Right renal cortex interstitium (tissue), 3 donors: Measurements from ENCODE around the gene CHI3L2. TPM values are rescaled to one million over a fixed set of nuclear protein-coding genes. Genes with fewer than 3 reads are reported as not detected.

ENCODE experiments used
- DNase-seq, 3 donors: peaks; one replicate each; pipeline ENCODE4 v3.0.0-alpha.2; 2013; ENCODE audit warnings: low read depth in 3 of 3, low spot score in 2 of 3
- polyA plus RNA-seq, 3 donors: library from polyadenylated mRNA; unstranded; fragments of 120-200 nt; gene quantifications; one replicate each; pipeline ENCODE4 v1.2.1, GENCODE V29; 2013; ENCODE audit not compliant: insufficient read length in 3 of 3

The CHI3L2 gene
- polyA plus RNA-seq, 3 donors, result 0.24 to 0.33 (median 0.26) TPM

- DNase-seq, result no peak
Measured at GRCh38 chr1:111218701-111219556, 8.6 kb upstream of the CHI3L2 start.

- no peak for DNase-seq
Measured at GRCh38 chr1:111219557-111220286, 7.8 kb upstream of the CHI3L2 start.

- no peak for DNase-seq
Measured at GRCh38 chr1:111220302-111220890, 7.1 kb upstream of the CHI3L2 start.

GRCh38 chr1:111221276-111221632 is 6.3 kb upstream of the CHI3L2 start:
- DNase-seq, result no peak

GRCh38 chr1:111221633-111222291 is 5.8 kb upstream of the CHI3L2 start:
- no peak for DNase-seq

GRCh38 chr1:111222308-111223125 is 5.0 kb upstream of the CHI3L2 start:
- DNase-seq, result no peak

- no peak for DNase-seq
Measured at GRCh38 chr1:111223126-111223685, 4.3 kb upstream of the CHI3L2 start.

GRCh38 chr1:111225091-111225490 is 2.4 kb upstream of the CHI3L2 start:
- no peak for DNase-seq

- DNase-seq, result no peak
Measured at GRCh38 chr1:111225717-111226400, 1.7 kb upstream of the CHI3L2 start.

- DNase-seq, result no peak
Measured at GRCh38 chr1:111227851-111228747, 586 bp downstream of the CHI3L2 start.

- DNase-seq, result no peak
Measured at GRCh38 chr1:111228748-111229126, 1.2 kb downstream of the CHI3L2 start.

GRCh38 chr1:111232134-111232533 is 4.6 kb downstream of the CHI3L2 start:
- no peak for DNase-seq

GRCh38 chr1:111234258-111234657 is 6.7 kb downstream of the CHI3L2 start:
- no peak for DNase-seq

- DNase-seq, result no peak
Measured at GRCh38 chr1:111234866-111235265, 7.4 kb downstream of the CHI3L2 start.

GRCh38 chr1:111236379-111236778 is 8.9 kb downstream of the CHI3L2 start:
- DNase-seq, result no peak

GRCh38 chr1:111236806-111237205 is 9.3 kb downstream of the CHI3L2 start:
- no peak for DNase-seq

- DNase-seq, result no peak
Measured at GRCh38 chr1:111238056-111238795, 10.7 kb downstream of the CHI3L2 start.

GRCh38 chr1:111241797-111242196 is 14.3 kb downstream of the CHI3L2 start:
- no peak for DNase-seq
